Neural crest cell (in vitro differentiated cells): ENCODE measurements around the gene DAAM2. TPM values are rescaled to one million over a fixed set of nuclear protein-coding genes. Genes with fewer than 3 reads are reported as not detected.

Experiments used
- DNase-seq: peaks from one replicate; pipeline ENCODE4 v3.0.0; 2021; ENCODE audit warnings: low read depth, mixed read lengths, low spot score
- H3K27ac Mint-ChIP-seq: one replicate; pipeline ENCODE4 v1.8.0; 2021; ENCODE audit warnings: mild to moderate bottlenecking, mixed read lengths; ENCODE audit not compliant: unreplicated experiment
- H3K27me3 Mint-ChIP-seq: 2 replicates; pipeline ENCODE4 v1.8.0; 2021; ENCODE audit warnings: low read depth, mild to moderate bottlenecking, mixed read lengths
- H3K36me3 Mint-ChIP-seq: 2 replicates; pipeline ENCODE4 v1.8.0; 2021; ENCODE audit warnings: low read depth, mild to moderate bottlenecking, mixed read lengths
- H3K4me1 Mint-ChIP-seq: 2 replicates; pipeline ENCODE4 v1.8.0; 2021; ENCODE audit warnings: mixed read lengths
- H3K4me3 Mint-ChIP-seq: one replicate; pipeline ENCODE4 v1.8.0; 2021; ENCODE audit warnings: mild to moderate bottlenecking, mixed read lengths
- H3K9me3 Mint-ChIP-seq: 2 replicates; pipeline ENCODE4 v1.8.0; 2021; ENCODE audit warnings: mixed read lengths
- total RNA-seq: library from RNA; stranded (reverse); gene quantifications from 2 replicates; pipeline ENCODE4 v1.2.1, GENCODE V29; 2021
- TF ChIP-seq, protein P1 (sequence below): fragments of 200-600 bp; sonication (generic); conservative IDR thresholded peaks from 2 replicates; pipeline ENCODE4 v1.5.0; 2021; ENCODE audit warnings: antibody characterized with exemption, mild to moderate bottlenecking

Gene DAAM2
- total RNA-seq, 1 donor from 2014 or later: 17.6 TPM

GRCh38 chr6:39902136-39902535 lies 110.0 kb downstream of the DAAM2 start:
- H3K27me3 Mint-ChIP-seq: no peaks in the 10 kb centered on the region
- peaks cover 19% of the 10 kb centered on the region for H3K36me3 Mint-ChIP-seq
- TF ChIP-seq, protein P1, sequence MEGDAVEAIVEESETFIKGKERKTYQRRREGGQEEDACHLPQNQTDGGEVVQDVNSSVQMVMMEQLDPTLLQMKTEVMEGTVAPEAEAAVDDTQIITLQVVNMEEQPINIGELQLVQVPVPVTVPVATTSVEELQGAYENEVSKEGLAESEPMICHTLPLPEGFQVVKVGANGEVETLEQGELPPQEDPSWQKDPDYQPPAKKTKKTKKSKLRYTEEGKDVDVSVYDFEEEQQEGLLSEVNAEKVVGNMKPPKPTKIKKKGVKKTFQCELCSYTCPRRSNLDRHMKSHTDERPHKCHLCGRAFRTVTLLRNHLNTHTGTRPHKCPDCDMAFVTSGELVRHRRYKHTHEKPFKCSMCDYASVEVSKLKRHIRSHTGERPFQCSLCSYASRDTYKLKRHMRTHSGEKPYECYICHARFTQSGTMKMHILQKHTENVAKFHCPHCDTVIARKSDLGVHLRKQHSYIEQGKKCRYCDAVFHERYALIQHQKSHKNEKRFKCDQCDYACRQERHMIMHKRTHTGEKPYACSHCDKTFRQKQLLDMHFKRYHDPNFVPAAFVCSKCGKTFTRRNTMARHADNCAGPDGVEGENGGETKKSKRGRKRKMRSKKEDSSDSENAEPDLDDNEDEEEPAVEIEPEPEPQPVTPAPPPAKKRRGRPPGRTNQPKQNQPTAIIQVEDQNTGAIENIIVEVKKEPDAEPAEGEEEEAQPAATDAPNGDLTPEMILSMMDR: no peak
- H3K4me1 Mint-ChIP-seq: peaks cover 13% of the 10 kb centered on the region
- no peak overlapping the region for H3K27ac Mint-ChIP-seq
- H3K9me3 Mint-ChIP-seq: no peaks in the 10 kb centered on the region
- no peak overlapping the region for H3K4me3 Mint-ChIP-seq
- no peak for DNase-seq

GRCh38 chr6:39902786-39903465 lies 110.8 kb downstream of the DAAM2 start:
- DNase-seq: no peak
- Mint-ChIP-seq H3K4me1 (peaks cover 5% of the 10 kb centered on the region), H3K27ac (no peak overlapping the region), H3K9me3 (no peaks in the 10 kb centered on the region), H3K27me3 (no peaks in the 10 kb centered on the region), H3K4me3 (no peak overlapping the region), H3K36me3 (peaks cover 14% of the 10 kb centered on the region)
- TF ChIP-seq, protein P1: no peak

DNA sequence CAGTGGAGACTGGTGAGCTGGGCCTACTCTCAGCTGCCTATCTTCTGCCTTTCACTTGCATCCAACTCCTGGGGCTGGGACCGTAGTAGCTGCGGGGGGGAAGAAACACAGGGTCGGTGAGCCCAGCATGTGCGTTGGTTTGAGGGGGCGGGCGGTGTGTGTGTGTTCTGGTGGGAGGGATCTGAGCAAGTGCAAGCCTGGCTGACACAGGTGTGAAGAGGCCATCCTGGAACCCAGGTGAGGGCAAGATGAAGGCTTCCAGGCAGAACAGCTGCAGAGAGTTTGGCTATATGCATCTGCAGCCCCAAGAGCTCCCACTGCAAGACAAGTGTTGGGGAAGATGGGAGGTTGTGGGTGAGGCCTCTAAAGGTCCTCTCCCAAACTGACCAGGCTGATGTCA lies 111.5 kb downstream of the DAAM2 start:
- Mint-ChIP-seq H3K27me3 (no peaks in the 10 kb centered on the region), H3K4me1 (peaks cover 5% of the 10 kb centered on the region), H3K36me3 (peaks cover 14% of the 10 kb centered on the region), H3K27ac (no peak overlapping the region), H3K9me3 (no peaks in the 10 kb centered on the region), H3K4me3 (no peak overlapping the region)
- no peak for DNase-seq
- TF ChIP-seq, protein P1: no peak

DNA sequence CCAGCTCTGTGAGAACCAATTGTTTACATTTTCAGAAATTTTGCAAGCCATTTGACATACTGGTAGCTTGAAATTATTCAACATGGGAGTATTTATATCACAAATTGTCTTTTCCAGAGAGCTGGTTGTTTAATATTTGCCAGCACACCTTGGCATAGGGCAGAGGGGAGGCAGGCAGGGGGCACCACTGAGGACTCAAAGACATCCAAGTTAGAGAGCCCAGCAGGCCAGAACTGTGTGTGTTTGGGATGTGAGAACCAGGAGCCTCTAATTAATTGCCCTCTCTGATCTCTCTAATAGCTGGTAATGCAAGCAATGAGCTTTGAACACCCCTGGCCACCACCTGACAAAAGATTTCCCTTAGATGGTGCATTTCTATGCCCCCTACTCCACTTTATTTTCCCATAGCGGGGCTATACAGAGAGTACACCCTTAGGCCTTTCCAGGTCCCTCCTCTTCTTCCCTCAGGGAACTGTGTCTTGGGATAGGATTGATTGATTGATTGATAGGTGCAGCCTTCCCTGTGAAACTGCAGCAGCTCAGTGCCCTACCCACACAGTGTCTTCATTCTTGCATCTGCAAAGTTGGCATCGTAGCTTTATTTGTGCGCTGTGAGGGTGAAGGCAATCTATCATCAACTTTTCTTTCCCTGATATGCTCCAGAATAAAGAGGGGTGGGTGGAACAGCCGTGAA lies 112.9 kb downstream of the DAAM2 start:
- no peaks in the 10 kb centered on the region for H3K27me3 Mint-ChIP-seq
- H3K4me1 Mint-ChIP-seq: peaks cover 5% of the 10 kb centered on the region
- H3K9me3 Mint-ChIP-seq: no peaks in the 10 kb centered on the region
- DNase-seq: no peak
- peaks cover 14% of the 10 kb centered on the region for H3K36me3 Mint-ChIP-seq
- TF ChIP-seq, protein P1: no peak
- no peak overlapping the region for H3K27ac Mint-ChIP-seq
- no peak overlapping the region for H3K4me3 Mint-ChIP-seq

DNA sequence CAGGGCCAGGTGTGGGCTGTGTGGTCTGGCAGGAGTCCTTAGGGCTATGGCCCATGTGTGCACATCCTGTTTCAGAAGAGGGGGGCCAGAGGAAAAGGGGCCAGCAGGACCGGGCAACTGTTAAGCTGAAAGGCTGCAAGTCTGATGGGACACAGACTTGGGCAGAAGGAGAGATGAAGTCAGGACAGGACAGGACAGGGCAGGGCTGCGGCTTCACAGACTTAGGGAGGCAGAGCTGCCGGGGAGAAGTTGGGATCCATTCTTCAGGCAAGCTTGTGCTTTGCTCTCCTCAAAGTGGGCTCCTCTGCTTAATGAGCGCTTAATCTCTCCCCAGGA lies 113.4 kb downstream of the DAAM2 start:
- no peak overlapping the region for H3K4me3 Mint-ChIP-seq
- no peak overlapping the region for H3K27ac Mint-ChIP-seq

More for the DNA sequence above, 113.4 kb downstream of the DAAM2 start:
- no peaks in the 10 kb centered on the region for H3K9me3 Mint-ChIP-seq
- no peak for DNase-seq
- H3K4me1 Mint-ChIP-seq: peaks cover under 1% of the 10 kb centered on the region
- H3K27me3 Mint-ChIP-seq: no peaks in the 10 kb centered on the region
- TF ChIP-seq, protein P1: no peak
- H3K36me3 Mint-ChIP-seq: peaks cover 14% of the 10 kb centered on the region
